Upper lobe of right lung (tissue), 1 donor: ENCODE results near the gene KIF1C. TPM values are rescaled to one million over a fixed set of nuclear protein-coding genes. Genes with fewer than 3 reads are reported as not detected.

Source experiments
- ATAC-seq: fragments of 200-7000 bp; cut with Tn5 transposase; one replicate; pipeline ENCODE4 v1.9.1; 2020; ENCODE audit warnings: mild to moderate bottlenecking, moderate library complexity
- DNase-seq: peaks from one replicate; pipeline ENCODE4 v3.0.0-alpha.2; 2020
- H3K27ac ChIP-seq: fragments of 200-600 bp; one replicate; pipeline ENCODE4 v1.8.0; 2022
- H3K27me3 ChIP-seq: fragments of 200-600 bp; one replicate; pipeline ENCODE4 v1.8.0; 2022; ENCODE audit warnings: mild to moderate bottlenecking
- H3K36me3 ChIP-seq: fragments of 200-600 bp; one replicate; pipeline ENCODE4 v1.8.0; 2022
- H3K4me1 ChIP-seq: fragments of 200-600 bp; one replicate; pipeline ENCODE4 v1.8.0; 2022
- H3K4me3 ChIP-seq: fragments of 200-600 bp; one replicate; pipeline ENCODE4 v1.8.0; 2022; ENCODE audit warnings: mild to moderate bottlenecking
- H3K9me3 ChIP-seq: fragments of 200-600 bp; one replicate; pipeline ENCODE4 v1.8.0; 2022
- CTCF ChIP-seq: fragments of 200-600 bp; IDR thresholded peaks from one replicate; pipeline ENCODE4 v1.8.0; 2022; ENCODE audit warnings: antibody characterized with exemption
- intact Hi-C: fragments of 100-400 bp; cut with DNase I; formaldehyde crosslinking; loops from one replicate; pipeline ENCODE4 v1.11.0; 2022
- total RNA-seq: library from RNA; stranded (reverse); fragmentation: NEBNext Ultra II Directional; extraction: Animal tissue kit (Norgen Biotek cat#: 25700); gene quantifications from one replicate; pipeline ENCODE4 v1.2.1, GENCODE V29; 2021
- donor health status: DM: no; HTN: yes; CAD: no; lungs with severe emphysema.

The KIF1C gene
- total RNA-seq, 1 donor from 2014 or later = 254 TPM

- Histone ChIP-seq H3K27ac (peak overlapping the region; percentile 94), H3K9me3 (no peaks in the 10 kb centered on the region), H3K27me3 (no peaks in the 10 kb centered on the region), H3K36me3 (peaks cover 46% of the 10 kb centered on the region), H3K4me3 (peak overlapping the region; percentile 98), H3K4me1 (peaks cover 23% of the 10 kb centered on the region)
- ATAC-seq = peak; percentile 7
- TF ChIP-seq CTCF = no peak
- intact Hi-C loops = no loop called here
- DNase-seq = peak; percentile 88
These were observed 2.5 kb downstream of the KIF1C start for GRCh38 chr17:5000237-5000639.

- ATAC-seq (no peak), DNase-seq (no peak)
- peaks cover 67% of the 10 kb centered on the region for H3K36me3 ChIP-seq
- no peaks in the 10 kb centered on the region for H3K9me3 ChIP-seq
- no peaks in the 10 kb centered on the region for H3K27me3 ChIP-seq
- no peak overlapping the region for H3K4me3 ChIP-seq
- peaks cover 18% of the 10 kb centered on the region for H3K4me1 ChIP-seq
- TF ChIP-seq CTCF = no peak
- intact Hi-C loops = no loop called here
- H3K27ac ChIP-seq = no peak overlapping the region
These were observed 4.5 kb downstream of the KIF1C start for GRCh38 chr17:5002121-5002788.

- Histone ChIP-seq H3K27me3 (no peaks in the 10 kb centered on the region), H3K27ac (no peak overlapping the region), H3K9me3 (no peaks in the 10 kb centered on the region), H3K36me3 (peaks cover 78% of the 10 kb centered on the region), H3K4me1 (peaks cover 17% of the 10 kb centered on the region), H3K4me3 (no peak overlapping the region)
- no peak for DNase-seq
- no peak for TF ChIP-seq CTCF
- intact Hi-C loops = no loop called here
- no peak for ATAC-seq
These were observed 5.6 kb downstream of the KIF1C start for GRCh38 chr17:5003214-5003867.

GRCh38 chr17:5011928-5012327 is 14.2 kb downstream of the KIF1C start:
- intact Hi-C loops = no loop called here
- no peaks in the 10 kb centered on the region for H3K4me1 ChIP-seq
- H3K27ac ChIP-seq = no peak overlapping the region
- no peak for ATAC-seq
- no peak for TF ChIP-seq CTCF
- no peaks in the 10 kb centered on the region for H3K9me3 ChIP-seq
- H3K36me3 ChIP-seq = peaks cover 95% of the 10 kb centered on the region
- no peak overlapping the region for H3K4me3 ChIP-seq
- H3K27me3 ChIP-seq = no peaks in the 10 kb centered on the region
- DNase-seq = no peak

GRCh38 chr17:5014357-5014756 is 16.6 kb downstream of the KIF1C start:
- no peak overlapping the region for H3K27ac ChIP-seq
- intact Hi-C loops = no loop called here
- H3K4me1 ChIP-seq = no peaks in the 10 kb centered on the region
- no peak overlapping the region for H3K4me3 ChIP-seq
- no peaks in the 10 kb centered on the region for H3K9me3 ChIP-seq
- TF ChIP-seq CTCF = no peak
- H3K27me3 ChIP-seq = no peaks in the 10 kb centered on the region
- DNase-seq (no peak), ATAC-seq (no peak)
- peaks cover 92% of the 10 kb centered on the region for H3K36me3 ChIP-seq
